HG02678 (cell line): ENCODE measurements around the gene TRAF3.

Experiments
- ATAC-seq: cut with Tn5 transposase; IDR thresholded peaks from one replicate; pipeline ENCODE4 v1.9.1; 2021; ENCODE audit warnings: mild to moderate bottlenecking, moderate library complexity; ENCODE audit not compliant: unreplicated experiment

TRAF3 gene

GRCh38 chr14:102905116-102906108, 128.2 kb downstream of the TRAF3 start:
- no peak for ATAC-seq

DNA sequence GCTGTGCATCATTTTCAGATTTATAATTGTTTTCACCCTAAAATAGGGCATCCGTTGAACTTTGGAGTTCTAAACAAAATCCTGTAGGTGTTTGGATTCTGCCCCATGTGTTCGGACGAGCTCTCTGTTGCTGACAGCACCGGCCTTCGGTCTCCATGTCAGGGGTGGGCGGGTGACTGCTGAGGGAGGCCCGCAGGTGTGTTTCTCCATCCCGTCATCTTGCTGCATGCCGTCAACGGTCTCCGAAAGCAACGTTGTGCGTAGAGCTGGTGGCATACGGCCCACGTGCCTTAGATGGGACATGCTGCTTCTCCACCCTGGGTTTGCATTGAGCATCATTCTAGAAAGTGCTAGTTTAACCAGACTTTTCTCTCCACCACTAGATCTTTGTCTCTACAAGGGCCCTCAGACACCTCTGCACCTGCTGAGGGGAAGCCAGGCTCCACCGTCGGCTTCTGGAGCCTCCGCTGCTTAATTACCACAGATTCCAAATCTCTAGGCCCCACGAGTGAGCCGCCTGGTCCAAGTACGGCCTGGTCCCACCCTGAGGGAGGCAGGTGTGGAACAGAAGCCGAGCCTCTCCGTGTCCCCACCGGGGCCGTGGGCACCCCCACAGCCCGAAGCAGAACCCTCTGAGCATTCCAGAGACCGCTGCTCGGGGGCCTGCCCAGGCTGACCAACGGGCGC, 129.5 kb downstream of the TRAF3 start:
- ATAC-seq = no peak

GRCh38 chr14:102907303-102907844, 130.1 kb downstream of the TRAF3 start:
- ATAC-seq = no peak

DNA sequence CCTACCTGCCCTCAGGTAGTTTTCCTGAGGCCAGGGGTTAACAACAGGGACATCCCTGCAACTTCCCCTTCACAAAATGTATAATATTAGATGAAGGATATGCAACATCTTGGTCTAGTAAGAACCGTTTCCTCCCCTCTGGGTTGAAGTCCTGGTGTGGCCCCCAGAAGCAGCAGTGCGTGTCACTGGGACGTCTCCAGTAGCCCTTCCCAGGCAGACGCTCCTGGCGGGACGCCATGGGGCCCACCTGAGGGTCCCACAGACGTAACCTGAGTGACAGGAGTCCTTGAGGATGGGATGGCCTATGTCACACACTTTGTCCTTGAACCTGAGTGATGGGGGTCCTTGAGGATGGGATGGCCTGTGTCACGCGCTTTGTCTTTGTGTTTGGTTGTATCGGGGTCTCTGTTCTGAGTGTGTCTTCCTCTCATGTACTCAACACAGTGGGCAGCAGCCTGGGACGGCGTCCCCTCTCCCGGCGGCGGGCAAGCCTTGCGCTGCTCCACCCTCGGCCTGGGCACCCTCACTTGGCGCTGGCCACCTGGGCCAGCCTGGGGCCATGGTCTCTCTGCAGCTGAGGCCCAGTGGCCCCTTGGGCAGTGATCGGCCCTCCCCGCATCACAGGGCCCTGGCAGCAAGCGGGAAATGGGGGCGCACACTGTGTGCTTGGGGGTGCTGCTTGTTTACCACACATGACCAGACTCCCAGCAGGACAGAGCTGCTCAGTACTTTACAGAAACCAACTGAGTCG, 130.9 kb downstream of the TRAF3 start:
- ATAC-seq = no peak

DNA sequence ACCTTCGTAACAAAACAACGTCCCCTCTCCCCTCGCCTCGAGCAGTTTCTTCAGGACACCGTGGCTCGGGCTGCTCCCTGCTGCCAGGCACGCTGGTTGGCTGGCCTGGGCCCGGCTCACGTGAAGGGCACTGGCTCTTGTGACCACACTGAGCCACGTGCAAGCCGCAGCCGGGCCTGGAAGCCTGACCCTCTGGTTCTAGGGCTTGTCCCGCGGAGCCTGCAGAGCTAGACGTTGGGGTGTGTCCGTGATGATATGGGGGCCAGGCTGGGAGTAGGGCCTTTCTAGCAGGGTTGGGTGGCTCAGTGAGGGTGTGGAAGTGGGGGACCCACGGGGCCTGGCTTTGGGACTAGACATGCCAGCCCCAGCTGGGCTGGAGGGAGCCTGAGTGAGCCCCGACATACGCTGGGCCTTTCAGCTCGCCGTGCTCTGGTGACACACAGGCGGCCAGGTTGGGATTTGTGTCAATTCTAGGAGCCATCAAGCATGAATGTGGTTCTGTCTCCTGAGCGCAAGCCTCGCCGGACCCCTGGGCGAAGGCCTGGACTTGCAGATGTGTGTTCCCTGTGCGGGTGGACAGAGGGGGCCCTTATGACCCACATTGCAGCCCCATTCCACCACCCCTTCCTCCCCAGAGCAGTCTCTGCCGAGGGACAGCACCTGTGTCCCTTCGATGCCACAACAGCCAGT, 131.7 kb downstream of the TRAF3 start:
- no peak for ATAC-seq

DNA sequence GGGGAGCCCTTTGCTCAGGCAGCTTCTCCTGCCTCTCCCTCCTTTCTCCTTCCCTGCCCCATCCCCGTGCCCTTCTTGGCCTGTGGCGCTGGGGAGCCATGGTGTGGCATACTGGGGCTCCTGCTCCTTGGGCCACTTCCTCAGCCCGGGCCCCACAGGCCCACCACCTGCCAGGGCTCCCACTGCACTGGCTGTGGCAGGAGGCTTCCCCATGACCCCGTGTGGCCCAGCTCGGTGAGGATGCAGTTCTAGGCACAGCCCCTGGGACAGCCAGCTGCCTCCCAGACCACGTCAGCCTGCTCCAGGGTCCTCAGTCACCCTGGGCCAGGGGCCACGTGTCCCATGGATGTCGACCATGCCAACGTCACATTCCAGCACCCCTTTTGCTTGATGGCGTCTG, 132.2 kb downstream of the TRAF3 start:
- no peak for ATAC-seq

GRCh38 chr14:102909911-102910310, 132.7 kb downstream of the TRAF3 start:
- ATAC-seq = no peak

DNA sequence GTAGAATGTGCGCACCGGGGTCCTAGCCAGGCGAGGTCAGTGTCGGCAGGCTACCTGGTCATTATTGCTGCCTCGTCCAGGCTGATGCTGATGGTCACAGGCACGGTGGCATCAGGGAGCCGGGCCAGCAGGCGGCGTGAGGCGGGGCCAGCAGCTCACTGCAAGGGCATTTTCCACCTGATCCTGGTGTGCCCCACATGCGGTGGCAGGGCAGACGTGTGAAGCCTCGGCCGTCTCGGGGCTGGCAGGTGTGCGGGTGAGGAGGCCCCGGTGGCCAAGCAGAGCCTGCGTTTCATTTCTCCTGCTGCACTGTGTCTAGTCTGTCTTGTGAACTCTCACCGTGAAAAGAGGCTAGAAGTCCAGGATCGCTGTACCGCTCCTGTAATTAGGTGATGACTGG, 133.2 kb downstream of the TRAF3 start:
- ATAC-seq = no peak

DNA sequence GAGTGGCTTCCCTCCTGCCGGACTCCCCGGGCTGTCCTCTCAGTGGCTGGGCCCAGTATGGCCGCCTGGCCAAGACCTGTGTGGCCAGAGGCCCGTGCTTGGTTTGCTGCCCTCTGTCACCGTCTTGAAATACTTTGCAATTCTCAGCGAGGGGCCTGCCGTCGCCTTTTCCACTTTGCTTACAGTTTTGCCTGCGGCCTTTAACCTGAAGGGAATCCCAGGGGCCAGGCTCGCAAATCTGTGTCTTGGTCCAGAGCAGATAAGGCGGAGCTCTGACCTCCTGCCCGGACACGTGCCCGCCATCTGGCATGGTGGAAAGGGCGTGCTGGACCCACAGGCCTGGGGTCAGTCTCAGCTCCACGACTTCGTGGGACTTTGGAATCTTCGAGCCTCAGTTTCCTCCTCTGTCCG, 134.3 kb downstream of the TRAF3 start:
- ATAC-seq = no peak

GRCh38 chr14:102911991-102912761, 134.9 kb downstream of the TRAF3 start:
- ATAC-seq = no peak

- ATAC-seq = no peak
Observed at GRCh38 chr14:102913341-102914211, 136.3 kb downstream of the TRAF3 start.

GRCh38 chr14:102914474-102915291, 137.4 kb downstream of the TRAF3 start:
- ATAC-seq = no peak

GRCh38 chr14:102915292-102916110, 138.3 kb downstream of the TRAF3 start:
- ATAC-seq = no peak

- no peak for ATAC-seq
Observed at GRCh38 chr14:102916347-102917055, 139.3 kb downstream of the TRAF3 start.

GRCh38 chr14:102917056-102917385, 139.8 kb downstream of the TRAF3 start:
- ATAC-seq = no peak

DNA sequence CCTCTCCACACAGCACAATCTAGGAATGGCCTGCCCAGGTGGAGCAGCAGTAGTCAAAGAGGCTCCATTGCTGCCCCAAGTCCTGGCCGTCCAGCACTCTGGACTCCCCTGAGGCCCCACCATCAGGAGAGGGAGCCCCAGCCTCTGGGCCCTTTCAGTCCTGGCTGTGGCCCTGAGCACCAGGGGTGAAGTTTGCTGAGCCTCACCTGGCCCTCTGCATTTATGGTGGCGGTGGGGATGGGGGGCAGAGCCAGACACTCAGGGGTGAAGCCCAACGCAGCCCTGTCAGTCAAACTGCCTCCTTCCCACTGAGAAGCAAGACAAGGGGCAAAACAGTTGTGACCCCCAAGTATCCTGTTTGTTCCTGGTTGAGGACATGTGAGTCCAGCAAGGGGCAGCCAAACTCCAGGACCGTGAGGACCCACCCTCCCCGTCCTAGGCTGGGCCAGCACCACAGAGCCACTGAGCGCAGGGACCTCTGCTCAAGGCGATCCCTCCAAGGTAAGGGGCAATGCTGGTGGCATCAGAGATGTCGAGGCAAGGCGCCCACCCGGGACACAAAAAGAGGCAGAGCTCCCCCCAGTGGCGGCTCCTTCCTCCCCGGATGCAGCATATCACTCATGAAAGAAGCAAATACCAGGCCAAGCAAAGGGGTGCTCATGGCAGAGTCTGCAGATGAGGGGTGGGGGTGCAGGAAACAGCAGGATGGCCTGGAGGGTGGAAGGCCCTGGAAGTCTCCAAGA, 140.4 kb downstream of the TRAF3 start:
- ATAC-seq = no peak
